ENCODE results near the gene UGT1A4. TPM values are rescaled to one million over a fixed set of nuclear protein-coding genes. Genes with fewer than 3 reads are reported as not detected.
A peak's percentile ranks its signal among the peaks of the same experiment; 100 is the strongest.

Gene UGT1A4
- total RNA-seq, 2 donors from 2014 or later, result 0.93 to 1.8 TPM

DNA sequence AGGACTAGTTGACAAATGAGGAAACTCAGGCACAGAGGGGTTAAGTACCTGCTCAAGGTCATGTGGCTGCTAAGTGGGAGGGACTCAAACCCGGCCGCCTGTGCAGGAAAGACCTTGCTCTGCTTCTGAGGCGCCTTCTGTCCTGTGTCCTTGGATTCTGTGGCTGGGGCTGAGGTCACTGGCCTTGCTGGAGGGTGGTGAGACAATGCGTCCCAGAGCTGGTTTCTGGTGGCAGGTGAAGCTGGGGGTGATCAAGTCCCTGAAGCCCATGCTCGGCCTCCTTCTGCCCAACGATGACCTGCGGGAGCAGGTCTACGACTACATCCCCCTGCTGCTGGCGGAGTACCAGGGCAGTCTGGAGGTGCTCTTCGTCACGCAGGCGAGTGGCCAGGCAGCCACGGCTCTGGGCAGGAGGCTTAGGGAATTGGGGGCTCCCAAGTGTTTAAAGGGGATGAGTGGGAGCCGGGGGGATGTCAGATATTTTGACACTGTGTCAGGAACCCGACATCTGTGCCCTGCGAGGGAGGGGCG lies 75.7 kb downstream of the UGT1A4 start:
- H3K27ac ChIP-seq, result no peak overlapping the region
- TF ChIP-seq CTCF (IDR thresholded peaks at IDR 0.05), result no peak
- no peaks in the 10 kb centered on the region for H3K36me3 ChIP-seq
- H3K9me3 ChIP-seq, result no peaks in the 10 kb centered on the region
- peak; percentile 15 for DNase-seq
- H3K9ac ChIP-seq (ENCODE audit: low read depth in 2 of 2, low read length in 2 of 2), result no peak overlapping the region
- no peaks in the 10 kb centered on the region for H3K27me3 ChIP-seq
- intact Hi-C loops (cut with DNase I), result no loop called here
- H3K4me1 ChIP-seq, result no peaks in the 10 kb centered on the region
- H3K4me3 ChIP-seq, result no peak overlapping the region

- no peak overlapping the region for H3K9ac ChIP-seq (ENCODE audit: low read depth in 2 of 2, low read length in 2 of 2)
- no peak overlapping the region for H3K27ac ChIP-seq
- no peaks in the 10 kb centered on the region for H3K27me3 ChIP-seq
- H3K4me1 ChIP-seq, result no peaks in the 10 kb centered on the region
- no peaks in the 10 kb centered on the region for H3K9me3 ChIP-seq
- no peak overlapping the region for H3K4me3 ChIP-seq
- no peaks in the 10 kb centered on the region for H3K36me3 ChIP-seq
- DNase-seq, result peak; percentile 12
- intact Hi-C loops (cut with DNase I), result no loop called here
- no peak for TF ChIP-seq CTCF (IDR thresholded peaks at IDR 0.05)
Measured at GRCh38 chr2:233795735-233796171, 77.2 kb downstream of the UGT1A4 start.

DNA sequence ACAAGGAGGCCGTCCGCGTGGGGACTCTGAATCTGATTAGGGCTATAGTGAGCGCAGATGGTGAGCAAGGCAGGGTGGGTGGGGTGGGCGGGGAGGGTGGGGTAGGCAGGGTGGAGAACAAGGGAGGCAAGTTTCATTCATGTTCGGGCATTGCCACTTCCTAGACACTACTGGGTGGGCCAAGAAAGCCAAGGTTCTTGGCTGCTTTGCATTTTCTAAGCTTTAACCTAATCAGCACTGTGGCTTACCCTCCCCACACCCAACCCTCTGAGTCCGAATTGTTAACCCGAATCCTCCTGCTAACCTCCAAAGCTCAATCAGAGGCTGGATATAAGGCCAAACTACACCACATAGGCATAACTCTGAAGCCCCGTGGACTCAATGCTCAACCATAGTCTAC lies 77.7 kb downstream of the UGT1A4 start:
- intact Hi-C loops (cut with DNase I), result no loop called here
- H3K4me1 ChIP-seq, result no peaks in the 10 kb centered on the region
- no peaks in the 10 kb centered on the region for H3K9me3 ChIP-seq
- H3K4me3 ChIP-seq, result no peak overlapping the region
- no peaks in the 10 kb centered on the region for H3K36me3 ChIP-seq
- no peak for DNase-seq
- no peak for TF ChIP-seq CTCF (IDR thresholded peaks at IDR 0.05)
- H3K27me3 ChIP-seq, result no peaks in the 10 kb centered on the region
- no peak overlapping the region for H3K9ac ChIP-seq (ENCODE audit: low read depth in 2 of 2, low read length in 2 of 2)
- H3K27ac ChIP-seq, result no peak overlapping the region

DNA sequence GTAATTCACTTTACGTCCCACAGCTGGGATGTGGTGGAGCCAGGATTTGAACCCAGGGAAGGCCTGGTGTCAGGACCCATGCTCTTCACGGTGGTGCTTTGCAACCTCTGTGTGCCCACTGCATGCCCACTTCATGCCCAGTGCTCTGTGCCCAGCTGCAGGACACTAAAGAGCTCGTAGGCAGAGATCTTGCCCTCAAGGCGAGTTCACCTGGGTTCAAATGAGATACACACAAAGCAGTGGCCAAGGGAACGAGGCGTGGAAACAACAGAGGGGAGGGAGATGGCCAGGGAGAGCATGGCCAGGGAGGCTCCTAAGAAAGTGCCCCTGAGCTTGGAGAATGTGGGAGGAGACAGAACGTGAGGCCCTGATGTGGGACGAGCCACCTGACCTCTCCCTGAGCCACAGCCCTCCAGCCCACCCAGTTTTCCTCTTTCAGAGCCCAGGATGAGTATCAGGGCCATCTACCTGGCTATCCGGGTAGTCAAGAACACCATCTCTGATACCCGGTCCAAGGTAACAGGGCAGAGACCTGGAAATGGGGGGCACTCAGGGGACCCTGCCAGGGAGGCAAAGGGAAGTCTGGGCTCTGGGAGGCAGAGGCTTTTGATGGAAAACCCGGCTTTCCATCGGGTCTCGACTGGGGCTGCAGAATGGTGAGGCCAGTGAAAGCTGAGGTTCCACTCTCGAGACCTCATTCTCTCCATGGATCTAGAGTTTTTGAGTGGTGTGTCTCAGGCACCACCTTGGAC lies 80.0 kb downstream of the UGT1A4 start:
- no peaks in the 10 kb centered on the region for H3K27me3 ChIP-seq
- no peaks in the 10 kb centered on the region for H3K36me3 ChIP-seq
- no peak overlapping the region for H3K27ac ChIP-seq
- H3K9me3 ChIP-seq, result no peaks in the 10 kb centered on the region
- intact Hi-C loops (cut with DNase I), result no loop called here
- H3K4me1 ChIP-seq, result no peaks in the 10 kb centered on the region
- H3K4me3 ChIP-seq, result no peak overlapping the region
- no peak for TF ChIP-seq CTCF (IDR thresholded peaks at IDR 0.05)
- H3K9ac ChIP-seq (ENCODE audit: low read depth in 2 of 2, low read length in 2 of 2), result no peak overlapping the region
- DNase-seq, result no peak

DNA sequence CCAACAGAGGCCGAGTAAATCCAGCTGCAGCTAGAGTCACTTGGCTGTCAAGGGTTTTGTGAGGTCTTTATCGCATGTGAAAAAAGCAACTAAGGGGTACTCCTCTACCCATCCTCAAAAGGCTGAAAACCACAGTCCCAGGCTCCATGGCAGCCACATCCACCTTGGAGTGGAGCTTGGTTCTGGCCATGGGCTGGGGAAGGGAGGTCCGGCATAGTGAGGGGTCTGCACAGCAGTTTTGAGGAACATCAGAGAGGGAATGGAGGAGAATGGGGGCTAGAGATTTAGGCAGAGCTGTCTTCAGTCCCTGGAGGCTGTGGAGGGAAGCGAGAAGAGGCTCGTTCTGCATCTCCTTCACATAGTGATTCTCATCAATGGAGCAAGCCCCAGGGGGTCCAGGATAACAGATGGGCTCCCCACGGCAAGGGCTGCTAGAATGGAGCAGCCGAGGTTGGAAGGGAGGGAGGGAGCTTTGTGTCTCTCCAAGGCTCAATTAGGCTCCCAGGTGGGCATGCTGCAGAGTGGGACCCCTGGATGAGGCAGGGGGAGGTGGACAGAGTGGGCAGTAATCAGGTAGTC lies 80.6 kb downstream of the UGT1A4 start:
- intact Hi-C loops (cut with DNase I), result no loop called here

More for the DNA sequence above, 80.6 kb downstream of the UGT1A4 start:
- TF ChIP-seq CTCF (IDR thresholded peaks at IDR 0.05), result no peak
- H3K9me3 ChIP-seq, result no peaks in the 10 kb centered on the region
- H3K9ac ChIP-seq (ENCODE audit: low read depth in 2 of 2, low read length in 2 of 2), result no peak overlapping the region
- H3K27ac ChIP-seq, result no peak overlapping the region
- H3K4me1 ChIP-seq, result no peaks in the 10 kb centered on the region
- DNase-seq, result no peak
- no peak overlapping the region for H3K4me3 ChIP-seq
- no peaks in the 10 kb centered on the region for H3K27me3 ChIP-seq
- H3K36me3 ChIP-seq, result no peaks in the 10 kb centered on the region

All from colonic mucosa (tissue), 4 donors.